GM18867 (cell line): Measurements from ENCODE around the gene CDK6.

Experiments used
- ATAC-seq: cut with Tn5 transposase; IDR thresholded peaks from one replicate; pipeline ENCODE4 v1.9.1; 2021; ENCODE audit warnings: mild to moderate bottlenecking, moderate library complexity; ENCODE audit not compliant: unreplicated experiment

The CDK6 gene

DNA sequence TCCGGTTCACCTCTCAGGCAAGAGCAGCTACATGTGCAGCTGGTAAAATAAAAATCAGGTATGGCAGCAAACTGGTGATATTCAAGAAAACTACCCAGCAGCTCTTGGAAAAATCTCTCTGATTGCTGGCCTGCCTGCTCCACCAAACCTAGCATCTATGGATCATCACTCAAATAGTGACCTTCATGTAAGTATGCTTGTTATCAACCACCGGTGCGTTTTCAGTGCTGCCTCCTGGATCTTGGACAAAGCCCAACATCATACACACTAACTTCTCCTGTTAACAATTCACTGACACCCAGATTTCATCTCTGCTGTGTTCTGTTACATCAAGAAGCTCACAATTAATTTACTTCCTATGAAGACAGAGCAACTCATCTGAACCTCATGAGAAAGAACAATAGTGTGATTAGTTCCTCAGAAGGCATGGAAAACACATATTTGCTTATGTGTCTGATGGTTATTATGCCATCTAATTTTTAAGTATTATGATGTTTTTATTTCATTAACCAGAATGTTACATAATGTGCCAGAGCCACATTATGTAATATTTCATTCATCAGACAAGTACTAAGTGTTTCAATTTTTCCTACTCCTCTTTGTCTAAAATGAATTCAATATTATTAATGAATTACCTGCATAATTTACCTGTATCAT lies 8.8 kb downstream of the CDK6 start:
- ATAC-seq, result no peak

DNA sequence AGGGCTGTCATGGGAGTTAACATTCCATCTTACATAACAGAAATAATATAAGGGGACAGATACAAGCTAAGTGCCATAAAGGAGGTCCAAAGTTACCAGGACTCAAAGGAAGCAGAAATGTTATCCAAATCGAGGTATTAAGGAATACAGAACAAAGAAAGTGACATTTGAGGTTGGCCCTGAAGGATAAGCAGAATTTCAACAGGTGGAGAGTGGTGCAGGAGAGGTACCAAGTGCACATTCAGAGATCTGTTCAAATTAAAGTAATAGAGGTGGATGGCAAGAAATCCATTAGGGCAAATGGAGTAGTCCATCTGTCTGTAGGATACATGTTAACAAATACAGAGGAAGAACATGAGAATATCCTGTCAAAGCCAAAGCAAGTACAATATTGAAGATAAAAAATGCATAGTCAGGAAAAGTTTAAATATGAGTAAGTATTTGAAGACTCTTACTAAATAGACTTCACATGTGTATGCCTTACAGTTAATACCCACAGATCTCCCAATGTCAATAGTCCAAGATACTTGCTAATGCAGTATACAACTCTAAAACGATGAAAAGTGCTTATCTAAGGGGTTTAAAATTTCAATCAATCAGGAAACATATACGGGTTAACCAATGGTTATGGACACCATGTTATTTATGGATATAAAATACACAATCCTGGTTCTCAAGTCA lies 10.0 kb downstream of the CDK6 start:
- no peak for ATAC-seq

DNA sequence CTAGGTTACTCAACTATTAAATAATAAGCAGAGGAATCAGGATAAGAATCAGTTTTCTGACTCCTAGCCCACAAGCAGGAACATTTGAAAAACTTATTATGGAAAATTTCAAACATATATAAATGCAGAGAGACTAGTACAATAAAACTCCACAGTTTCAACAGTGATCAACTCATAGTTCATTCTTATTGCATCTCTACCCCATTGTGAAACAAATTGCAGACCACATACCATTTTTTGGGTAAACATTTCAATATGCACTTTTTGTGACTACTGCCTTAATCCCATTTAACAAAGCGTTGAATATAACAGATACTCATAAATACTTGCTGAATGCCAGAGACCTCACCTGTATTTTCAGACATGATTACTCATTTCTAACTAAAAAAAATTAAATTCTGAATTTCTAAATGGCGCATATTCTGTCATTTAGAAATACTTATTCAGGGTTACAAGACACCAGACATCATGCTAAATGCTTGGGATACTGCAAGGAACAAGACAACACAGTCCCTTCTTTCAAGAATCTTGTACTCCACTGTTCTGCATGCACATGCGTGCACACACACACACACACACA lies 11.4 kb downstream of the CDK6 start:
- ATAC-seq, result no peak

DNA sequence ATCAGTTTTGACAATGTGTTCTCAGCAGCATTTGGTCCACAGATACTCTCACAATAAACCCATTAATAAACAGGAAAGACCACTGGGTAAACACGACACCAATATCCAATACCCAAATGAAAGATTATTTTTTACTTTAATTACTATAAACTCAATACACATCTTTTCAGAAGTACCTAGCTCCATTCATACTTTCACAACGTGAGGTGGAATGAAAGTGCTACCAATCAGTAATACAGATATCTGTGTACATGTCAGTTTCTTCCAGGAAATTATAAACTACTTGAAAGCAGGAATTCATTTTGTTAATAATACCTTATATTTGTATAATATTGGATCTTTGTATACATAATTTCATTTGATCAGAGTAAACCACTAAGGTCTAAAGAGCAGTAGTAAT lies 11.9 kb downstream of the CDK6 start:
- ATAC-seq, result no peak

DNA sequence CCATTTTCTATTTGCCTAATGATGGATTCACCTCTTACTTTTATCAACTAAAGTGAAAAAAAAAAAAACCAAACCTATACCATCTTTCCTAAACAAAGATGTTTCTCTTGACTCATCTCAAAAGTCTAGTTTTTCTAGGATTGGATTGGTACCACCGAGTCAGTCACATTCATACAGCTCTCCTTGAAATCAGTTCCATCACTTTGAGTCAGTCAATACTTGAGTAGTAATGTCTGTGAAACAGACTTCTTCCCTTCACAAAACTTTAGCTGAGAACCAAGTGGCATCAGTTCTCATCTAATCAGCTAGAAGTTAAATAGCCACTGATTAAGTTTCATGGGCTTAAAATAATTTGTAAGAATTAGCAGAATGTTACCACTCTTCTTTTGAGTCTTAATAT lies 13.3 kb downstream of the CDK6 start:
- no peak for ATAC-seq

DNA sequence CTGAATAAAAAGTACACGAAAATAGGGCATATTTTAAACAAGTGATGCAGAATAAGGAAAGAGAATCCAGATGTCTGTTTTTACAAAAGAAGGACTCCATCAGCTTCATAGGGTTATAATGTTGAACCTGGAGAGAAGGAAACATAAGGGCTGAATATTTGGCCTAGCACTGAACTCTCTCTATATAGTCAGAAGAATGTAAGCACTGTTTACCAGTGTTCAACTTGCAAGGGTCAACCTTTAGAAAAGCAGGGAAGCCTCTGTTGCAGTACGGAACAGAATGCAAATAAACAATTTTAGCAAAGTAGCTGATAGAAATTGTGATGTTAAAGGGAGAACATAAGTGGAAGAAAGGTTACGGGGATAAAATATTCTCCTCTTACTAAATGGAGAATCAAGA lies 16.2 kb downstream of the CDK6 start:
- ATAC-seq, result no peak

DNA sequence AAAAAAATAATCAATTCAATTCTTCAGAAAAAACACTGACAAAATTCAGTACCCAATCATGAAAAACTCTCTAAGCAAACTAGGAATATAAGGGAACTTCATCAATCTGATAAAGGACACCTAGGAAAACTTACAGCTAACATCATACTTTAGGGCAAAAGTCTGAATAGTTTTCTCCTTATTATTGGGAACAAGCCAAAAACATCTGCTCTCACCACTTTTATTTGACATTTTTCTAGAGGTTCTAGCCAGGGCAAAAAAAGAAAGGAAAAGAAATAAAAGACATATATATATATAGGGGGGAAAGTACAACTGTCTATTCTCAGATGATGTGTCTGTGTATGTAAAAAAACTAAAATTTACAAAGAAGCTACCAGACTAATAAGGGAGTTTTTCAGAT lies 19.0 kb downstream of the CDK6 start:
- no peak for ATAC-seq

DNA sequence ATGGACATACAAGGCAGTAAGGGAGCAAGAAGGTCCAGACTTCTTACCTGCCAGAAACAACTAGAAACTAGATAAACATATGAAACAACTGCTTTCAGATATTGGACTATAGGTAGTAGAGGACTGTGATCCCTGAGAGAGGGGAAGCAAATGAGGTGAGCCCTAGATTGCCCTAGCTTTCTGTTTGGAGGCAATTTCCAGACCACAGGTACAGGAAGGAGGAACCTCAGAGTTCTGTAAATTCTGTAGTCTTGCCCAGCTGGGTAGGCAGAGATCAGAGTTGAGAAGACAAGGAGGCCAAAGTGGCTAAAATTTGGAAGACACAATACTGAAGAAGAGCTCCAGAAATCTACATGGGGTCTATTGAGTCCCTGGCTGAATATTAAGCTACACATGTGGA lies 21.0 kb downstream of the CDK6 start:
- ATAC-seq, result peak; percentile 50

DNA sequence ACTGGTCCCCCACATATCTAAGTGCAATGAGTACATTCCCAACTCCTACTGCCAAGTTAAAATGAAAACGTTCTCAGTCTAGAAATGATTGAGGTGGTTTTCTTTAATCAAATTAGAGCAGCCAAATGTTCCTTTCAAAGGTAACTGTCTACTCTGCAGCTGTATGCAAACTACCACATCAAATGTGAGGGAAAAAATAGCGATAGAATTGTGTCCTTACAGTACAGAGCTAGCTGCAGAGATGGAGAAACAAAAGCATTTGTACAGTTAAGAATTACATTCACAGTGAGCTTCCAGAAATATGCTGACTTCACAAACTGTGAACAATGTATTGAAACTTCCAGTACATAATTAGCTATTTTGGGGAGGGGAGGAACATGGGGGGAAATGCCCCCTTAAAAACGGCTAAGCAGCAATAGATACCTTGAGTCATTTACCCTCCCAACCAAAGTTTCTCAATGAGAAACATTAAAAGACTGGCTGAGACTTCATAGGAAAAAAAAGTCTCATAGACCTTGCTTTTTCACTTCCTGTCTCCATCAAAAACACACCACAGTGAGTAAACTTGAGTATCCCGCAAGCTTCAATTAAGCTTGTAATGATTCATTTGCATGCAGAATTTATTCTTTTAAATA lies 22.9 kb downstream of the CDK6 start:
- ATAC-seq, result peak; percentile 47

DNA sequence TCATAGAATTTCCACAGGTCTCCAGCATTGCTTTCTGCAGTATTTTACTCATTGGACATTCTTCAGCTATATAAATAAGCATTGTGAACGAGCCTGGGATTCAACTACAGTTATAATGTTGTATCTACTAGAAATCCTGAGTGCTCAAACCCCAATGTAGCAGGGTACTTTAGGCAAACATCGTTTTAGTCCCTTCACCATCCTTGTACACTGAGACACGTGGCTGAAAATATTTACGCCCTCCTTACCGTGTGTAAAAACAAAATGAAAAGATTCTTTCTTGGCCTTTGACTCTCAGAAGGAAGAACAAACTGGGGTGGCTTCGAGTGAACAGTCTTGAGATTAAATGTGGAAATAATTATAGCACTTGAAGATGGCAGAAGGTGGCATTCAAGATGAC lies 25.2 kb downstream of the CDK6 start:
- no peak for ATAC-seq

DNA sequence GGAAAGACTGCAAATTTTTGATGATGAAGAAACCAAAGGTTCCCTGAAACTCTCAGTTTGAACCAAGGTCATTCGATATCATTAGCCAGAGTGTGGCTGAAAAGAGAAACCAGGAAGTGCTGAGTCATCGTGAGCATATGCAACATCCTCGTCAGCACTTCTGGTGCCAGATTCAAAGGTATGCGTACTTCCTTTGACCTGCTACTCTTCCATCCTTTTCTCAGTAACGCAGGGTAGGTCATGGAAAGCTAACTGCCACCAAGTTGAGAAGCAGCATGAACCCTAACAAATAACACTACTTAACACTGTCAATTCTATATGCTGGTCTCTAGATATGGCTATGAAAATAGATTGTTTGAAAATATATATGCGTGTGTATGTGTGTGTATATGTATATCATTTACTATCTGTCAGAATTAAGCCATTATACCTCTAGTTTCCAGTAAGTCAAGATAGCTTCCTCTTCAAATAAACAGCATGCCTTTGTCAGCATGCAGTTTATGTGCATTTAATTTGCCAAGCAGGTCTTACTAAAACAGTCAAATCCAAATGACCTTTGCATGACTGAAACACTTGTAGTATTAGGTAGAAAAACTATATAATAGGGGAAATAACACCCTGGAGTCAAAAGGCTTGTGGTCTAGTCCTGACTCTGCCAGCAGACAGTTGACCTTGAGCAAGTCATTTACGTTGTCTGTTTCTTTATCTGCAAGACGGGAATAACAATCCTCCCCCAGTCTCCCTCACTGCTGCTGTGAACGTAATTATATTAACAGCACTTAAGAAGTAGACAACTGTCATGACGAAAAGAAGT lies 26.4 kb downstream of the CDK6 start:
- peak; percentile 82 for ATAC-seq

DNA sequence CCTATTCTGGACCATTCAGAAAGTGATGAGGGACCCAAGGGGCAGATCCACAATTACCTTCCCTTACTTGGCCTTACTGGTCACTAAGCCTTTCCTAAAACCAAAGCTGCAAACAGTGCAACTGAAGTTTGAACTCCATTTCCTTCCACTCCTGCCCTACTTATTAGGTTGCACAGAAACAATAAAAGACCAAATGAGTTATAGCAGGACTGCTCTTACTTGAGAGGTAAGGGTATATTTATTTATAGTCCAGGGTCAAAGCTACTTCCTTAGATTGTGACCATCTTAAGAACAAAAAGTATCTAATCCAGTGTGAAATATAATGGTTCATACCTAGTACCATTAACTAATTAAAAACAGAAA lies 27.0 kb downstream of the CDK6 start:
- peak; percentile 26 for ATAC-seq

DNA sequence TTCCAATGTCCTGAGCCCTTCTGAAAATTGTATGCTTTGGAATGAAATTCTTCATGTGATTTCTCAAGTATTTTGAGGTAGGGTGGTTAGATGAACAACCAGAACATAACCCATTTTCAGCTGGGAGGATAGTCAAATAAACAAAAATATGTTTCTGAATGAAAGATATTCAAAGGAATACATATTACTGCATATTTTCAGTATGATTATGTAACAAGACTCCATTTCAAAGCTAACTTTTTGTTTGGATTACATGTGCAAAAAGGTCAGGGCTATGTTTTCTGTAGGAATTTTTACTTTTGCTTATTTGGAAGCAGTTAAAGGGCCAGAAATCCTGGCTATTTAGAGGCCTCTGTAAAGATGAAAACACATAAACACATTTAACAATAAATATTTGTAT lies 27.7 kb downstream of the CDK6 start:
- no peak for ATAC-seq

DNA sequence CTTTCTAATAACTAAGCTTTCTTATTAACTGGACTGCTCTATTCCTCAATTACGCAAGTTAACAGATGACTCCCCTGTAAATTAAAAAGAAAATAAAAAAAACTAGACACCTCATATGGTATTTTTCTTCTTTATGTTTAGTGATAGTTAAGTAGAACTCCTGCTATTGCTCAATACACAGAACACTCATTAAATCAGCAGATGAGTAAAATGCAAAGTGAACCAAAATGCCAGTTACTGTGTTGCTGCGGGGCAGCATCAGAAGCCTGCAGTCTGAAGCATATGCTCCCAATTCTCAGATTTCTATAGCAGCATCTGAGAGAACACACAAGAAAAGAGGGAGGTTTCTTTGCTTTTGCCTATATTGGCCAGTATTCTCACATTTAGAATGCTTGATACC lies 28.4 kb downstream of the CDK6 start:
- no peak for ATAC-seq

DNA sequence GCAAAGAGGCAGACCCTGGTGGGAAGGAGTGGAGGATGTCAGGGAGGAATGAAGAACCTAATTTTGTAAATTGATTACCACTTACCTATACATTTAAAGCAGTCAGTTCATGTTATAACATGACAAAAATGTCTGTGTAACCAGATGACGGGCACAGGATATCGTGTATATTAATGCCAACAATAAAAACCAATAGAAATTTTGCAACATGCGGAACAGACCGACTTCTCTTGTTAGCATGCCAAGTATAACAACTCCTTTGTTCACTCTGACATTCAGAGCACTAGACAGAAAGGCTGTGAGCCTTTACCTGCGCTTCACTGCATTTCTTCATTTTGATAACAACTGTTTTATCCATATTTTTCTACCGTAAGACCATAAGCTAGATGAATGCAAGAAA lies 29.9 kb downstream of the CDK6 start:
- no peak for ATAC-seq

DNA sequence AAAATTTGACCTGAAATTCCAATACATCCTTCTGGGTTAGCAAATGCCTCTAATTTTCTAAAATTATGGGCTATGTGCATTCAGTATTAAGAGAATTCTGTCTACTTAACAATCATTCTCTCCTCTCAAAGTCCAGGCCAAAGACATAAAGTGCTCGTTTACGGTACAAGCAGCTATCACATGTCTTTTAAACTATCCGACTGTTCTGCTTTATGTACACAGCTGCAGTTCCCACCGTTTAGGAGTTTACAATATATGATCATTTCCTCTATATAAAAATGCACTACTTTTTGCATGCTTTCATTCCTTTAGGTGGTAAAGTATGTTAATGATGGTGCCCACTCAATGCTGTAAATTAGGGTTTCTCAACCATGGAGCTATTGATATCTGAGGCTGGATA lies 34.0 kb downstream of the CDK6 start:
- ATAC-seq, result no peak

DNA sequence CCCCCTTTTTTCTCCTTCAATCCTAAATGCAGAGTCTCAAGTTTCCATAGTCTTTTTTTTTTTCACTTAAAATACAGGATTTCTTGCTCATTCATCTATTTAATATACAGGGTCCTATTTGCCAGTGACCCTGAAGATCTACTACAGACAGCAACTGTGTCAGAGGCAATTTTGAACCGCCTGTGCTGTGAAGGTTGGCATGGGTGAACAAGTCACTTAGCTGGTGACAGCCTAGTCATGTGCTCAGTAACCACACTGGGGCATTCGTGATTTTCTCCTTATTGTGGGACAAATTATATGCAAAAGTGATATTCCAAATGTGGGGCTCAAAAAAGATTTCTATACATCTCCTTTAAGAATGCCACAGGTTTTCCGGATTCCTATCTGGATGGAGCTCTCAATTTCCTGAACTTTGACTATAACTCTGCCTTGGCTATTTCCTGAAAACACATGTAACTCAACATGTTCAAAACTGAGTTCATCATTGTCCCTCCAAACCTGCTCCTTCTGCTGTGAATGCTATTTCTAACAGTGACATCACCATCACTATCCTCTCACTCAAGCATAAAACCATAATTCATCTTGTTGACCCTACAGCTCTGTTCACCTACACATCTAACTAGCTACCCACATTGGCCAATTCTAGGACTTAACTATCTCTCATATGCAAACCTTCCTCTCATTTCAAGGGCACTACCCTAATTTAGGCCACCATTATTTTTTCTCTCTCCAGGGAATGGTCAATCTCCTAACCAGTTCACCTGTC lies 36.7 kb downstream of the CDK6 start:
- no peak for ATAC-seq

DNA sequence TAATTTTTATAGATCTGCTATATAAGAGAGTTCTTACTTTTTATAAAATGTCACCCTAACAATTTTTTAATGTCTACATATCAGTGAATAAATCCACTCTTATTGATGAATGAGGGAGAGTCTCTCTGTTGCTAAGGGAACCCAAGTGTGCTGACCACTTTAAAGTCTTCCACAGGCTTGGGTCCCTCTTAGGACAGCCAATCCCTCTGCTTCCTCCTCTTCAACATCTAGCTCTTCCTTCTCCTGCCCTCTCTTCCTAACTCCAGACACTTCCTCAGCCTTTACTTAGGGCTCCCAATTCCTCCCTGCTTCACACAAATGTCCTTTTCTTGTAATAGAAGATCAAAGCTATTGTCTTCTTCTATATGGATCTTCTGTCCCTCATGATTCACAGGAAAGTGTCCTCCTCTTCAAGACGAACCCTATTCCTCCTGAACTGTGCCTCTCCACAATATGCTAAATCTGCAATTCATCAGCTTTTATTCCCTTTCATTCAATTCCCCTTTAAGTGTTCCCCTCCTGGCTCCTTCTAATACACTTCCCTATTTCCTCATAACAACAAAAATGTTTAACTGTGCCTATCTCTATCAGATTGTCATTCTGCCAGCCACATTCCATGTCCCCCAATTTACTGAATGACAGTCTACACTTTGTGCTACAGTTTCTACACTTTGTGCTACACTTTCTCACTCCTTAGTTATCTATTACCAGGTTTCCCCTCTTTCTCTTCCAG lies 37.7 kb downstream of the CDK6 start:
- no peak for ATAC-seq

DNA sequence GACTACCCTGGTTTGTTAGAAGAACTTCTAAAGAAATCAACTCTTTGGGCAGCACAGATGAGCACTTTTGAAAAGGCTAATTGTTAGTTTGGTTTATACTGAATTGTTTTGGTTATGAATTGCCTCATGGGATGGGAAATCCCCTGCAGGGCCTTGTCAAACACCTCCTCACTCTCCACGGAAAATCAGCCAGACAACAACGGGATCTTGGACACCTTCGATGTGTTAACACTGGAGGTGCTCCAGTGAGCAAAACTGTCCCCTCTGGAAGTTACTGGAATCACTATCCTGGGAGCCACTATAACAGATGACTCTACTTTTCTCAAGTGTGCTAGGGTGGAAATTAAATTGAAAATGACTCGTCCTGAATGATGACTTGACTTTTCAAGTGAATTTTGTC lies 38.7 kb downstream of the CDK6 start:
- peak; percentile 42 for ATAC-seq

DNA sequence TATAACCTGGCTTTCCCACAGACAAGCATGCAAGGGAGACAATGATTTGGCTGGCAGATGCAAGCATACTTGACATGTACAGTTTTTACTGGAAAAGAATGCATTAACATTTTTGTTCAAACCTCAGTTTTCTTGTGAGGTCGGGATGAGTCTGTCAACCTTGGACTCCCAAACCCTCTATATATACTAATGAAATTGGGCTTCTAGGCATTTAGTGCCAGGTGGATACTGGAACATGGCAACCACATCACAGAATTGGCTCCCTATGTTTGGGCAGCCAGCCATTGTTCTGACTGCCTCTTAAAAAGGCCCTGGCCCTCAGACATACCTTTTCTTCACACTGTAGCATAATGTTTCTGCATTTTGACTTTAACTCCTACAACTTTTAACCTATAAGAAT lies 39.1 kb downstream of the CDK6 start:
- ATAC-seq, result peak; percentile 15
